Activated T-helper 1 cell treated with Interleukin-2 at 50 U/mL for 16 hours (primary cell): ENCODE results near the gene SERPINI1.
"Not testable (repeated sequence)": the region's sequence is repeated elsewhere in the genome, so short reads cannot be mapped to it uniquely, and the experiment has no call there.

ENCODE experiments used
- DNase-seq: peaks from one replicate; pipeline ENCODE4 v3.0.0-alpha.2; 2020; ENCODE audit warnings: low read depth

Gene SERPINI1

GRCh38 chr3:167798443-167798842 is 62.9 kb downstream of the SERPINI1 start:
- DNase-seq: no peak

GRCh38 chr3:167808910-167809309 is 73.4 kb downstream of the SERPINI1 start:
- DNase-seq: no peak

GRCh38 chr3:167810236-167810635 is 74.7 kb downstream of the SERPINI1 start:
- no peak for DNase-seq

- no peak for DNase-seq
Measured at GRCh38 chr3:167811031-167811430, 75.5 kb downstream of the SERPINI1 start.

GRCh38 chr3:167813169-167814123 is 77.9 kb downstream of the SERPINI1 start:
- no peak for DNase-seq

GRCh38 chr3:167814441-167814951 is 79.0 kb downstream of the SERPINI1 start:
- no peak for DNase-seq

GRCh38 chr3:167816953-167817352 is 81.4 kb downstream of the SERPINI1 start:
- DNase-seq: no peak

- DNase-seq: no peak
Measured at GRCh38 chr3:167820102-167820865, 84.8 kb downstream of the SERPINI1 start.

GRCh38 chr3:167821248-167821805 is 85.8 kb downstream of the SERPINI1 start:
- no peak for DNase-seq

GRCh38 chr3:167823738-167824137 is 88.2 kb downstream of the SERPINI1 start:
- DNase-seq: no peak

GRCh38 chr3:167827588-167827987 is 92.1 kb downstream of the SERPINI1 start:
- DNase-seq: not testable (repeated sequence)

- no peak for DNase-seq
Measured at GRCh38 chr3:167829071-167829470, 93.5 kb downstream of the SERPINI1 start.

GRCh38 chr3:167830007-167830406 is 94.5 kb downstream of the SERPINI1 start:
- no peak for DNase-seq

GRCh38 chr3:167835359-167835758 is 99.8 kb downstream of the SERPINI1 start:
- DNase-seq: no peak

GRCh38 chr3:167835953-167836352 is 100.4 kb downstream of the SERPINI1 start:
- DNase-seq: no peak

GRCh38 chr3:167837466-167837865 is 101.9 kb downstream of the SERPINI1 start:
- DNase-seq: no peak

GRCh38 chr3:167839460-167840134 is 104.1 kb downstream of the SERPINI1 start:
- no peak for DNase-seq

- DNase-seq: no peak
Measured at GRCh38 chr3:167840247-167840646, 104.7 kb downstream of the SERPINI1 start.

GRCh38 chr3:167843481-167843880 is 108.0 kb downstream of the SERPINI1 start:
- no peak for DNase-seq

GRCh38 chr3:167843886-167844285 is 108.4 kb downstream of the SERPINI1 start:
- DNase-seq: no peak

- no peak for DNase-seq
Measured at GRCh38 chr3:167844528-167844927, 109.0 kb downstream of the SERPINI1 start.

GRCh38 chr3:167851171-167851570 is 115.7 kb downstream of the SERPINI1 start:
- no peak for DNase-seq
